Muscle layer of colon (tissue), 2 donors: ENCODE measurements around the gene SIAH3.

Experiments
- H3K27ac ChIP-seq: one replicate; pipeline ENCODE4 v1.7.0; 2013; ENCODE audit warnings: low read depth, mild to moderate bottlenecking, low read length, moderate library complexity
- H3K27me3 ChIP-seq, 2 donors: one replicate each; pipeline ENCODE4 v1.7.0; 2013; ENCODE audit warnings: low read length in 2 of 2, mild to moderate bottlenecking in 2 of 2; ENCODE audit not compliant: insufficient read depth in 2 of 2, control insufficient read depth in 1 of 2
- H3K36me3 ChIP-seq: one replicate; pipeline ENCODE4 v1.7.0; 2013; ENCODE audit warnings: mild to moderate bottlenecking, low read length; ENCODE audit not compliant: insufficient read depth
- H3K4me1 ChIP-seq: one replicate; pipeline ENCODE4 v1.7.0; 2013; ENCODE audit warnings: mild to moderate bottlenecking, low read length; ENCODE audit not compliant: insufficient read depth
- H3K4me3 ChIP-seq, 2 donors: one replicate each; pipeline ENCODE4 v1.7.0; 2013; ENCODE audit warnings: low read length in 2 of 2, low read depth in 1 of 2, mild to moderate bottlenecking in 1 of 2, moderate library complexity in 1 of 2
- H3K9ac ChIP-seq: one replicate; pipeline ENCODE4 v1.7.0; 2013; ENCODE audit warnings: low read length
- H3K9me3 ChIP-seq: one replicate; pipeline ENCODE4 v1.7.0; 2013; ENCODE audit warnings: mild to moderate bottlenecking, low read length
- donor health status: abdominal sarcoma.
- donor health status: Adenocarcinoma of cecum.

SIAH3 gene

GRCh38 chr13:45750566-45750965 lies 101.0 kb downstream of the SIAH3 start:
- H3K9ac ChIP-seq, result no peak overlapping the region
- no peaks in the 10 kb centered on the region for H3K9me3 ChIP-seq
- H3K4me1 ChIP-seq, result no peaks in the 10 kb centered on the region
- no peaks in the 10 kb centered on the region for H3K36me3 ChIP-seq
- H3K4me3 ChIP-seq, result no peak overlapping the region
- H3K27ac ChIP-seq, result no peak overlapping the region
- H3K27me3 ChIP-seq, result no peaks in the 10 kb centered on the region

DNA sequence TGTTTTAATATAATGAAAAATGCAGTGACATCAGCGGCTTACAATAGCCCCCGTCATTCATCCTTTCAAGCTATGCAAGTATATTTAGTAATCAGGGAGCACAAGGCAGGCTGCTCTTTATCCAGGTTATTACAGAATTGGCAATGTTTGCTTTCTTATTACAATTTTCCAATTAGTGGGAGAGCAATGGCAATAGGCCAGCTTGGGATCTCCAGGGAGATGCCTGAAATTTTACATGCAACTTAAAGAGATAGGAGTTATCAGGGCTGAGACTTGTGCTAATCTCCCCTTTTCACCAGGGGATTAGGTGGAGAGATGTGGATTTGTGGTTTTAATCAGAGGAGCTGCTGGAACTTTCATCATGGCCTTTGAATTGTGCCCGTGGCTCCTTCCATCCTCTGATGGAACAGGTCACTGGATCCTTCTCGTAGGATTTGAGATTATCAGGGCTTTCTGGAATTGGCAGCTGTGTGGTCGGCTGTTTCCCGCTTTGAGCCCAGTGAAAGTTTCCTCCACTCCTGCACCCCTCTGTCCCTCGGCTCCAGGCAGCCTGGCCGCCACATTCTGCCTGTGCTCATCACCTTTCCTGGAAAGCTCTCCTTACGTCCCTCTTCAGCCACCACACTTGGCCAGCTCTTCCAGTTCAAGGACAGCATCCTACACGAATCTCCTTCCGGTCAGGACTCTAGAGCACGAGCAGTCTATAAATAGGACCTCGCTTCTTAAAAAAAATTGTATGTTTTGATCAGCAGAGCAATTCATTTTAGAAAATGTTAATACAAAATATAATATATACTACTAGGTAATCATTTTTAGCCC lies 102.4 kb downstream of the SIAH3 start:
- no peaks in the 10 kb centered on the region for H3K4me1 ChIP-seq
- no peak overlapping the region for H3K27ac ChIP-seq
- no peak overlapping the region for H3K9ac ChIP-seq
- no peaks in the 10 kb centered on the region for H3K9me3 ChIP-seq
- no peaks in the 10 kb centered on the region for H3K27me3 ChIP-seq
- no peak overlapping the region for H3K4me3 ChIP-seq
- no peaks in the 10 kb centered on the region for H3K36me3 ChIP-seq

DNA sequence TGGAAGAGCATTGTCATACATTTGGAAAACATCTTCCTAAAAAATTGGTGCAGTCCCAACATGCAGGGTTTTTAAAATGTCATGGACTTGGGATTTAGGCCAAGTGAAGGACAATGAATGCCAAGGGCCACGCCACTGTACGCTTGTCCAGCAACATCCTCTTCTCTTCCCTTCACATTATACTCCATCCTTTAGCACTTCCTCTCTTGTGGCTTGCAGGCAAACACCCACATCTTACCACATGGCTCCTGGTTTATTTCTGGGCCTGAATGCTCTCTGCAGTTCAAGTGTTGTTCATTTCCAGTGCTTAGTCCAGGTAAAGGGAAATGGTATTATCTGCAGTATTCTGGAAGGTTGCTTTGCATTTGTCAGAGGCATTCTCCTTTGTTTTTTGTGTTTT lies 104.5 kb downstream of the SIAH3 start:
- Histone ChIP-seq H3K36me3 (no peaks in the 10 kb centered on the region), H3K9me3 (no peaks in the 10 kb centered on the region), H3K27ac (no peak overlapping the region), H3K27me3 (no peaks in the 10 kb centered on the region), H3K4me1 (no peaks in the 10 kb centered on the region), H3K4me3 (no peak overlapping the region), H3K9ac (no peak overlapping the region)

DNA sequence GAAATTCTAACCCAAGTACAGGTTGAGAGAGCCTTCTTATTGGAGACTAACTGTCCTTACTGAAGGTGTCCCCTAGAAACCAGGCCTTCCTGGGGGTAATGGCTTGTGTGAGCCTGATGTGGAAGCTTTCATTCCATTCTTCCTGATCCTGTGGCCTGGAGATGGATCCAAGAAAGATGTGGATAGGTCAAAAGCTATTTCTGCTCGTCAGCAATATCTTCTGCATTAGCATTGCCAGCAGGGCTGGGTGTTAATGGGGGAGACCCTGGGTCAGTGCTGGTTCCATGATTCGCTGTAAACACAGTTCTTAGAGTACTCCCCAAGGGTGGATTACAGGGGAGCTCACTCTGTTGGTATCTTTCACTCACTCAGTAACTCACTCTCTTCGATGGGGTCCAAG lies 106.6 kb downstream of the SIAH3 start:
- H3K27ac ChIP-seq, result no peak overlapping the region

DNA sequence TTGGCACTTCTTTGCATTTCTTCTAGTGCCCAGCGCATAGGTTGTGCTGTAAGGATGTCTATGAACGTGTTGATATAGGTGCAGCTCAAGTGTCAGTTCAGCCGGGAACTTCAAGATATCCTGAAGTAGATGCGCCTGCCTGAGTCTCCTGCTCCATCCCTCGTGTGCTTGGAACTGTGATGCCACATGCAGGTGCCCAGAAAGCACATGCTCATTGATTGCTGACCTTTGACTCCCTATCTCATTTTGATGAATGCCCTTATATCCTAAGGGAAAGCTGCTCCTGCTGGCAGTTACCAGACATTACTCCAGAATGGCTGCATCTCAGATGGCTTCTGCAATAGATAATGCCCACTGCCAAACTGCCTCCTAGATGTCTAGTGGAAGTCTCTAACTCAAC lies 108.6 kb downstream of the SIAH3 start:
- H3K4me1 ChIP-seq, result no peaks in the 10 kb centered on the region
- no peak overlapping the region for H3K9ac ChIP-seq
- no peaks in the 10 kb centered on the region for H3K36me3 ChIP-seq
- no peaks in the 10 kb centered on the region for H3K27me3 ChIP-seq
- H3K27ac ChIP-seq, result no peak overlapping the region
- no peaks in the 10 kb centered on the region for H3K9me3 ChIP-seq
- no peak overlapping the region for H3K4me3 ChIP-seq

More for the DNA sequence above, 106.6 kb downstream of the SIAH3 start:
- Histone ChIP-seq H3K9me3 (no peaks in the 10 kb centered on the region), H3K36me3 (no peaks in the 10 kb centered on the region), H3K4me3 (no peak overlapping the region), H3K9ac (no peak overlapping the region), H3K27me3 (no peaks in the 10 kb centered on the region), H3K4me1 (no peaks in the 10 kb centered on the region)

DNA sequence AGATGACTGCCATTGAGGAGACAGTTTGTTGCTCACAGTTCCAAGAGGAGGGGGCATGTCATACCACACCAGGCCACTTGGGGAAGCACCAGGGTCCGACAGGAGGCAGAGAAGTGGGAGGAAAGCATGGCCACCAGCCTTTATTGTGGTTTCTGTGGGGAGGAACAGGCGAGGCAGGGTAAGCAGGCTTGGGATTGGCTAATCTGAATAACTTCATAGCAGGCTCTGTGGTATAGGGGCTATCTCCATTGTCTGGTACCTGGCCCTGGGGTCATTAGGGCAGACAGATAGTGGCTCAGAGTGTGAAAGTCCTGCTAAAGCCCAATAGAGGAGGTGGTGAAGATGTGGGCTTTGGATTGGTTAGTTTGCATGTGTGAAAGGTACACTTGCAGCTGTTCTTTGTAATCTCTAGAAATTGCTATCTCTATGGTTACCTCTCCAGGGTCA lies 114.0 kb downstream of the SIAH3 start:
- H3K27me3 ChIP-seq, result no peaks in the 10 kb centered on the region
- no peaks in the 10 kb centered on the region for H3K4me1 ChIP-seq
- H3K9ac ChIP-seq, result no peak overlapping the region
- no peak overlapping the region for H3K27ac ChIP-seq
- H3K36me3 ChIP-seq, result no peaks in the 10 kb centered on the region
- H3K9me3 ChIP-seq, result no peaks in the 10 kb centered on the region
- H3K4me3 ChIP-seq, result no peak overlapping the region

DNA sequence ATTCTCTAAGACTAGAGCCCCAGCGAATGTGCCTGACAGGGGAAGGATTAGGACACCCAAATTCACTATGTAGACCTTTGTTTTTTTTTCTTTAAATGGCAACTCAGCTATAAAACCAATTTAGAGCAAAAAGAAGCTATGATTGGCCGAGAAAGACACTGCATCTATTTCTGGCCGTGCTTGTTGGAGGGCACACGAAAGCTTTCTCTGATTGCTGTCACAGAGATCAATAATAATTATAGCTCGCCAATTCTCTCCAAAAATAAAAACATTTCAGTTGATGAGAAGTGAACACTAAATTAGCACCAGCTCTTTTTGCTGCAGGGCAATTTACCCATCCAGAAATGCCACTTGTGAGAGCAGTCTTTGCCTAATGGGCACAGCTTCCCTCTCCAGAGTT lies 118.2 kb downstream of the SIAH3 start:
- H3K36me3 ChIP-seq, result no peaks in the 10 kb centered on the region
- H3K27me3 ChIP-seq, result no peaks in the 10 kb centered on the region
- H3K4me1 ChIP-seq, result no peaks in the 10 kb centered on the region
- H3K27ac ChIP-seq, result no peak overlapping the region
- no peak overlapping the region for H3K9ac ChIP-seq
- H3K9me3 ChIP-seq, result no peaks in the 10 kb centered on the region
- H3K4me3 ChIP-seq, result no peak overlapping the region

DNA sequence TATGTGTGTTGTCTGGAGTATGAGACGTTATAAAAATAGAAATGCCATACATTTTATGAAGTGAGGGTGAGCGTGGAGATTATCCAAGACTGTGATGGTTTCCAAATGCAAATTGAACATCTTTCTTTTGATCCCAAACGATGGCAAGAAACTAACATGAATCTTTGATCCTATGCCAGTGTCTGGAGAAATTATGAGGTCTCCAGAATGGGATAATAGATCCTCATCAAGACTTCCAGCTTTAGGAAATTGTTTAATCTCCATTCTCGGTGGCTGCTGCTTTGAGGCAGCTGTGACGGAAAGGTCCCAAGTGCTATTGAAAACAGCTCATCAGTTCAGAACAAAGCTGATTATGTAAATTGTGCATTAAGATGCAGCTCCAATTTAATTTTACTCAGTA lies 118.6 kb downstream of the SIAH3 start:
- no peaks in the 10 kb centered on the region for H3K27me3 ChIP-seq
- no peak overlapping the region for H3K27ac ChIP-seq
- H3K4me3 ChIP-seq, result no peak overlapping the region
- no peak overlapping the region for H3K9ac ChIP-seq
- H3K36me3 ChIP-seq, result no peaks in the 10 kb centered on the region
- H3K9me3 ChIP-seq, result no peaks in the 10 kb centered on the region
- H3K4me1 ChIP-seq, result no peaks in the 10 kb centered on the region

GRCh38 chr13:45731455-45731854 lies 120.1 kb downstream of the SIAH3 start:
- Histone ChIP-seq H3K4me3 (no peak overlapping the region), H3K27ac (no peak overlapping the region), H3K9me3 (no peaks in the 10 kb centered on the region), H3K27me3 (no peaks in the 10 kb centered on the region), H3K36me3 (no peaks in the 10 kb centered on the region), H3K9ac (no peak overlapping the region), H3K4me1 (no peaks in the 10 kb centered on the region)

DNA sequence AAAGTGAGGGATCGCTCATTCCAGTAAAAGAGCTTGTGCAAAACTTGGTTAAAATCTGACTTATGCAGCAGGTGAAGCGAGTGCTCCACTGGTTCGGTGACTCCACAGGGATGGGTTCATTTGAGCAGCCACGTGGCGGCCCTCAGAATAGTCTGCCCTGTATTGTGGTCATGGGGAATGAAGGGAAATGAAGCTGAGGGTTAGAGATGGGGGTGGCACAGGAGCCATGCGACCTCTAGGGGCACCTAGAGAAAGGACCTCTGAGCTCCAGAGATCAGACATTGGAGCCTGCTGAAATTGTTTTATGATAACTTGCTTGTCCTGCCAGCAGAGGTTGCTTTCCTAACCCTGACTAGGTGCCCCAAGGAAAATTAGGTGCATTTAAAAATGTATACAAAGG lies 122.8 kb downstream of the SIAH3 start:
- Histone ChIP-seq H3K27me3 (no peaks in the 10 kb centered on the region), H3K4me1 (no peaks in the 10 kb centered on the region), H3K4me3 (no peak overlapping the region), H3K9ac (no peak overlapping the region), H3K36me3 (no peaks in the 10 kb centered on the region), H3K27ac (no peak overlapping the region), H3K9me3 (no peaks in the 10 kb centered on the region)
